Hematopoietic multipotent progenitor cell treated with erythropoietin and hydrocortisone succinate and interleukin-3 and kit ligand, for 6 days (in vitro differentiated cells): ENCODE measurements around the gene GATAD1.

ENCODE experiments used
- DNase-seq: peaks from one replicate; pipeline ENCODE4 v3.0.0-alpha.2; 2015

Gene GATAD1

DNA sequence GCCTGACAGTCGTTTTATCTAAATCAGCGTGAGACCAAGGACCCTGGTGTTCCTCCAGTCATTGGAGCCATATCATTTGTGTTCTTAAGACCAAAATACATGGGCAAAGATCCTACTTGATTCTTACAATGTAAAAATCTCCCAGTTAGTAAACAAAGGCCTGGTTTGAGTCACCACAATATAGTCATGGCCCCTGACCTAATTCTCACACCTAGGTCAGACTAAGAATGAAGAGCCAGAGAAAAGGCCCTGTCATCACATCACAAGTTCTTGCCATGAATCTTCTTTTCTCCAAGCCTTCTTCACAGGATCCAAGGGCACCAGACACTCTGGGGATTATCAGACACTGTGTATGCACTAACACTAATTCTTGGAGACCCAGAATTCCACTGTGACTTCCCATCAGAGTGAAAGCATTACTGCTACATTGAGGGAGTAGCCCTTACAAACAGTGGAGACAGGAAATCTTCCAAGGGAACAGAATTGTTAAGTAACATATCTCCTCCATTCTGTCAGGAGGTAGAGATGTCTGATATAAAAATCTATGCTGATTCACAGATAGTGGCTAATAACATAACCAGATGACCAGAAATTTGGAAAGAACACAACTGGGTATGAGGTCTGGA, 38.1 kb downstream of the GATAD1 start:
- DNase-seq = no peak

DNA sequence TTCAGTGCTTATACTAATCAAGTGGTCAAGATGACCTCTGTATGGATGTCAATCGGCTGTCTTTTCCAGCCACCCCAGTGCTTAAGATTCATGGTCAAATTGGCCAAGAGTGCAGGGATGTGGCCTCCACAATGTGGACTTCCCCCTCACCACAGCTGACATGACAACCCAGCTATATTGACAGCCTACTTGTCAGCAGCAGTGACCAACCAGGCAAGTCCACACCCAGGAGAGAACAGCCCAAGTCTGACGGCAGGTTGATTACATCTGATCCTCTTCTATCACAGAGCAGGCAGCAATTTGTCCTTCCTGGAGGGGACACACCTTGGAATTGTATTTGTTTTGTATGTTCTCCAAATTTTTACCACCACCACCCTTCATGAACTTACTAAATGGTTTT, 38.7 kb downstream of the GATAD1 start:
- no peak for DNase-seq

GRCh38 chr7:92487804-92488203, 40.5 kb downstream of the GATAD1 start:
- no peak for DNase-seq

DNA sequence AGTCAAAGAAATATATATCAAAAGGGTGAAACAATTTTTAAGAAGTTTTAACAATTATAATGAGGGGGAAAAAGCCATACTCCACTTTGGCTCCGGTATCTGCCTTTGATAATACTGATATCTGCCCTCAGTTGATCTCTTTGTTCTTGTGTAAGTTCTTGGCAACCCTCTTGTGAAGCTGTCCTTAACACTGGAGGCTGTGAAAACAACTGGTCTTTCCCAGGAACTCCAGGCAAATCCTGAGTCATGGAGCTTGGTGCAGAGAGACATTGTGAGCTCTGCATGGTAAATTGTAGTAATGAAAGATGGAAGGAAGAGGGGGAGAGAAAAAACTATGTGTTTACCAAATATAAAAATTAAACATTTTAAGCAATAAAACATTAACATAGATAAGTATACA, 42.4 kb downstream of the GATAD1 start:
- DNase-seq = no peak

- no peak for DNase-seq
These were observed 49.6 kb downstream of the GATAD1 start for GRCh38 chr7:92496876-92497275.

- DNase-seq = no peak
These were observed 51.3 kb downstream of the GATAD1 start for GRCh38 chr7:92498557-92498956.

DNA sequence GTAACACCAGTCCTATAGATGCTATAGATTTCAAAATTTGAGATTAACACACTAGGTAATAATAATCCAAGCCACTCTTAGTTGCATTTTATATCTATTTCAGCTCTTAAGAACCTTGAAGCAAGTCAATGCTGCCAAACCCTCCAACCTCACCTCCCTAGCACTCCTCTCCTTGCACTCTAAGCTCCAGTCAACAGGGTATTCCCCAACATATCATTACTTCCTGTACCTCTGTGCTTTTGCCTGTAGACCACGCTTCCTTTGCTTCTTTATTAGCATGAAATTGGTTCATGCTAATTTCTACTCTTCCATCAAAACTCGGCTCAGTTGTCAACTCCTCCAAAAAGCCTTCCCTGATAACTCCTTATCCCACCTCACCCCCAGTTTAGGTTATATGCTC, 56.5 kb downstream of the GATAD1 start:
- no peak for DNase-seq

DNA sequence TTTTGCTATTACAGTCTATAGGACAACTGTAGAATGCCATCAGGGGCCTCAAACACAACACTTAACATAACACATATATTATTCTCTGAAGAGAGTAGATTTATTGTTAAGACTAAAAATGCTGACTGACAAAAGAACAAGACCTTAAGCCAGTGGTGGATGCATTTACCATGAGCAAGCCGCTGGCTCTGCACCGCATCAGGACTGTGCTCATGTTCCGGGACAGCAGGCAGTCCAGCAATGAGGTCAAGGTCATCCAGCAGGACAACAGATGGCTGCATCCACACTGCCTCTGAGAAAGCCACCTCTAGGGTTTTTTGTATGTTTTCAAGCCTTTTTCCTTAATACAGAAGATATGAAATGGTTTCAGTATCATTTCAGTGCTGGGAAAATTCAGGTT, 57.3 kb downstream of the GATAD1 start:
- DNase-seq = no peak

DNA sequence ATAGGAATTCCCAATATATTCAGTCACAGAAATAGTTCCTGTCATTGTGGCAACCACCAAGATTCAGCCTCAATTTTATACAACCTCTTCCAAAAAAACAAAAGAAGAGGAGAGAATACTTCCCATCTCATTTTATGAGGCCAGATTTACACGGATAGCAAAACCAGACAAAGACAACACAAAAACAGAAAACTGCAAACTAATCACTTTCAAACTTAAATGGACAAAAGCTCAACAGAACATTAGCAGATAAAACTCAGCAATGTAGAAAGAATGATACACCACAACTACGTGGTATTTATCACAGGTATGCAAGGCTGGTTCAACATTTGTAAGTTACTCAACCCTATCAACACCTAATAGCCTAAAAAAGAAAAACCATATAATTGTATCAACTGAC, 59.1 kb downstream of the GATAD1 start:
- DNase-seq = no peak

DNA sequence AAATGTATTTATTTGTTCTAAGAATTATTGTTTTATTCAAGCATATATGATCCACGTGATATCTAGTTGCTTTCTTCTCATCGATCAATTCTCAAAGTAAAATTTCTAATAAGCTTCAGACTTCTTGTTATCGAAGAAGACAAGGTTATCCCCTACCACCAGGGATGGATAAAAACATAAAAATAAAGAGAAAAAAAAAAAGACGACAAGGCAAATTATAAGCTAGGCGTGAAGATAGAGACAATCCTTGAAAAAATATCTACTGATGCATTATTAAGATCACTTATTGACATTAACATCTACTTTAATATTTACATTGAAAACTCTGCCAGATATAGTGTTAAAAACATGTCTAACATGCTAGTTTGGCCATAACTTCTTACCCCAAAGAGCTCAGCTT, 61.7 kb downstream of the GATAD1 start:
- no peak for DNase-seq
